GM23248 (cell line): ENCODE measurements around the gene PYGO2. TPM values are rescaled to one million over a fixed set of nuclear protein-coding genes. Genes with fewer than 3 reads are reported as not detected.

Experiments
- DNase-seq: peaks from one replicate; pipeline ENCODE4 v3.0.0-alpha.2; 2015
- H2AFZ ChIP-seq: fragments of 200-600 bp; sonication (generic); 2 replicates; pipeline ENCODE4 v1.6.1; 2016; ENCODE audit warnings: antibody characterized with exemption
- H3F3A ChIP-seq: fragments of 200-600 bp; sonication (generic); 2 replicates; pipeline ENCODE4 v1.6.1; 2016; ENCODE audit warnings: mild to moderate bottlenecking, antibody characterized with exemption, mixed run types; ENCODE audit not compliant: insufficient read depth
- H3K27ac ChIP-seq: fragments of 200-600 bp; sonication (generic); 2 replicates; pipeline ENCODE4 v1.5.1; 2016; ENCODE audit warnings: mild to moderate bottlenecking
- H3K27me3 ChIP-seq: fragments of 200-600 bp; sonication (generic); replicated peaks from 2 replicates; pipeline ENCODE4 v1.6.1; 2016; ENCODE audit warnings: mild to moderate bottlenecking; ENCODE audit not compliant: insufficient read depth
- H3K36me3 ChIP-seq: fragments of 200-600 bp; sonication (generic); 2 replicates; pipeline ENCODE4 v1.6.1; 2016; ENCODE audit warnings: low read depth, mild to moderate bottlenecking
- H3K4me1 ChIP-seq: fragments of 200-600 bp; sonication (generic); 2 replicates; pipeline ENCODE4 v1.6.1; 2016; ENCODE audit warnings: mild to moderate bottlenecking; ENCODE audit not compliant: insufficient read depth
- H3K4me2 ChIP-seq: fragments of 200-600 bp; sonication (generic); one replicate; pipeline ENCODE4 v1.6.1; 2016; ENCODE audit warnings: mild to moderate bottlenecking; ENCODE audit not compliant: unreplicated experiment
- H3K4me3 ChIP-seq: fragments of 200-600 bp; sonication (generic); 2 replicates; pipeline ENCODE4 v1.5.1; 2016; ENCODE audit warnings: mild to moderate bottlenecking
- H3K79me2 ChIP-seq: fragments of 200-600 bp; sonication (generic); 2 replicates; pipeline ENCODE4 v1.6.1; 2016; ENCODE audit warnings: mild to moderate bottlenecking; ENCODE audit not compliant: insufficient read depth
- H3K9ac ChIP-seq: fragments of 200-600 bp; sonication (generic); 2 replicates; pipeline ENCODE4 v1.6.1; 2016; ENCODE audit warnings: mild to moderate bottlenecking
- H3K9me2 ChIP-seq: fragments of 200-600 bp; sonication (generic); 2 replicates; pipeline ENCODE4 v1.6.1; 2016; ENCODE audit warnings: mixed run types, mild to moderate bottlenecking, moderate library complexity; ENCODE audit not compliant: insufficient read depth
- H3K9me3 ChIP-seq: fragments of 200-600 bp; sonication (generic); one replicate; pipeline ENCODE4 v1.6.1; 2017; ENCODE audit warnings: low read depth
- H4K20me1 ChIP-seq: fragments of 200-600 bp; sonication (generic); 2 replicates; pipeline ENCODE4 v1.6.0; 2016; ENCODE audit not compliant: insufficient read depth
- EZH2 ChIP-seq: fragments of 200-600 bp; sonication (generic); IDR thresholded peaks from 2 replicates; pipeline ENCODE4 v1.6.1; 2018; ENCODE audit warnings: antibody characterized with exemption, mild to moderate bottlenecking; ENCODE audit not compliant: insufficient read depth, poor library complexity, severe bottlenecking
- EZH2phosphoT487 ChIP-seq: fragments of 200-600 bp; sonication (generic); IDR thresholded peaks from 2 replicates; pipeline ENCODE4 v1.6.1; 2018; ENCODE audit warnings: antibody characterized with exemption, moderate library complexity, mild to moderate bottlenecking, low read depth; ENCODE audit not compliant: insufficient read depth
- WGBS, 2 experiments: methylation state at CpG; one replicate each; pipeline ENCODE4 v1.1.6; 2015 to 2017; ENCODE audit warnings: low lambda C conversion rate in 2 of 2, low coverage in 1 of 2; ENCODE audit errors: missing lambda C conversion rate in 2 of 2; 5-methylcytosine and 5-hydroxymethylcytosine counted together
- in situ Hi-C: fragments of 300-500 bp; cut with MboI; formaldehyde crosslinking; loops from 2 replicates; pipeline ENCODE4 v1.15.0; 2020
- polyA plus RNA-seq: library from polyadenylated mRNA; unstranded; fragments of >200 nt; fragmentation: Nextera tagmentation; extraction: Ambion mirVana; gene quantifications from 2 replicates; pipeline ENCODE4 v1.2.1, GENCODE V29; 2016
- total RNA-seq: library from RNA; depleted of rRNA; stranded (reverse); fragments of >200 nt; shearing (Covaris generic); gene quantifications from 2 replicates; pipeline ENCODE4 v1.2.3, GENCODE V29; 2014

PYGO2 gene
- total and polyA plus RNA-seq, 2 experiments from 2014 or later, result 14.7 to 14.9 TPM

GRCh38 chr1:154972517-154973343 is 11.1 kb upstream of the PYGO2 start:
- no peaks in the 10 kb centered on the region for H3K27me3 ChIP-seq
- H3K36me3 ChIP-seq, result peaks cover 5% of the 10 kb centered on the region; the same call in 1 of the 2 replicates
- no peaks in the 10 kb centered on the region for H4K20me1 ChIP-seq
- 0 out of 2 replicates have a peak overlapping the region, but pooled peaks have one; percentile 1 for H2AFZ ChIP-seq
- peaks cover 48% of the 10 kb centered on the region for H3F3A ChIP-seq
- DNase-seq, result peak; percentile 91
- WGBS, 2 experiments, result 6 to 8% methylated on average over 17 to 18 of the region's 18 CpGs
- peak overlapping the region; percentile 96 for H3K4me2 ChIP-seq
- H3K27ac ChIP-seq, result peak overlapping the region; percentile 99
- no peak for TF ChIP-seq EZH2
- TF ChIP-seq EZH2phosphoT487, result no peak
- no peaks in the 10 kb centered on the region for H3K9me2 ChIP-seq
- H3K4me1 ChIP-seq, result peaks cover 41% of the 10 kb centered on the region
- peak overlapping the region; percentile 98 for H3K9ac ChIP-seq
- H3K4me3 ChIP-seq, result peak overlapping the region; percentile 82
- no peaks in the 10 kb centered on the region for H3K9me3 ChIP-seq
- peaks cover 53% of the 10 kb centered on the region for H3K79me2 ChIP-seq
- in situ Hi-C loops, result no loop called here

GRCh38 chr1:154972213-154972516 is 10.6 kb upstream of the PYGO2 start:
- DNase-seq, result no peak
- in situ Hi-C loops, result no loop called here
- H3K79me2 ChIP-seq, result peaks cover 53% of the 10 kb centered on the region
- H2AFZ ChIP-seq, result no peak overlapping the region
- H3K4me1 ChIP-seq, result peaks cover 41% of the 10 kb centered on the region
- H3K4me3 ChIP-seq, result peak overlapping the region; percentile 82
- H3K9me2 ChIP-seq, result no peaks in the 10 kb centered on the region
- 57 to 65% methylated on average over 3 of the region's 3 CpGs for WGBS, 2 experiments
- peak overlapping the region; percentile 98 for H3K9ac ChIP-seq
- H3K4me2 ChIP-seq, result peak overlapping the region; percentile 96
- H3K27ac ChIP-seq, result peak overlapping the region; percentile 99
- peaks cover 52% of the 10 kb centered on the region for H3F3A ChIP-seq
- H3K9me3 ChIP-seq, result no peaks in the 10 kb centered on the region
- no peaks in the 10 kb centered on the region for H4K20me1 ChIP-seq
- H3K27me3 ChIP-seq, result no peaks in the 10 kb centered on the region
- H3K36me3 ChIP-seq, result peaks cover 5% of the 10 kb centered on the region; the same call in 1 of the 2 replicates
- TF ChIP-seq EZH2phosphoT487 (no peak), EZH2 (no peak)

GRCh38 chr1:154971341-154971998 is 9.9 kb upstream of the PYGO2 start:
- peaks cover 9% of the 10 kb centered on the region; the same call in 1 of the 2 replicates for H3K36me3 ChIP-seq
- H2AFZ ChIP-seq, result no peak overlapping the region
- TF ChIP-seq EZH2phosphoT487 (no peak), EZH2 (no peak)
- WGBS, 2 experiments, result 44 to 47% methylated on average over 10 of the region's 10 CpGs
- peak; percentile 73 for DNase-seq
- peak overlapping the region; percentile 96 for H3K4me2 ChIP-seq
- peak overlapping the region; percentile 82 for H3K4me3 ChIP-seq
- H4K20me1 ChIP-seq, result no peaks in the 10 kb centered on the region
- H3K27ac ChIP-seq, result peak overlapping the region; percentile 99
- in situ Hi-C loops, result no loop called here
- H3K9me2 ChIP-seq, result no peaks in the 10 kb centered on the region
- no peaks in the 10 kb centered on the region for H3K9me3 ChIP-seq
- peak overlapping the region; percentile 98 for H3K9ac ChIP-seq
- peaks cover 36% of the 10 kb centered on the region for H3K4me1 ChIP-seq
- peaks cover 53% of the 10 kb centered on the region for H3K79me2 ChIP-seq
- H3K27me3 ChIP-seq, result no peaks in the 10 kb centered on the region
- H3F3A ChIP-seq, result peaks cover 53% of the 10 kb centered on the region

- in situ Hi-C loops, result no loop called here
- Histone ChIP-seq H3K4me3 (peak within 1 kb of the TSS; percentile 82), H3K9me3 (no peaks in the 10 kb centered on the region), H4K20me1 (no peaks in the 10 kb centered on the region), H3K4me1 (peaks cover 30% of the 10 kb centered on the region), H3K9ac (peak within 1 kb of the TSS; percentile 98), H3K36me3 (peaks cover 16% of the 10 kb centered on the region; the same call in 1 of the 2 replicates), H3F3A (peaks cover 53% of the 10 kb centered on the region), H3K4me2 (peak within 1 kb of the TSS; percentile 96), H3K27ac (peak within 1 kb of the TSS; percentile 99), H3K9me2 (no peaks in the 10 kb centered on the region), H3K27me3 (no peaks in the 10 kb centered on the region), H2AFZ (0 out of 2 replicates have a peak within 1 kb of the TSS, but pooled peaks have one; percentile 39), H3K79me2 (peaks cover 53% of the 10 kb centered on the region)
- DNase-seq, result peak; percentile 96
- TF ChIP-seq EZH2phosphoT487, result no peak
- TF ChIP-seq EZH2, result no peak
- WGBS, 2 experiments, result 0 to 2% methylated on average over 7 to 15 of the region's 15 CpGs
These were observed 9.2 kb upstream of the PYGO2 start, which contains the start of gene SHC1 for GRCh38 chr1:154970631-154971340. Gene SHC1, minus strand, starts transcription at chr1:154970747. Its CDS starts 221 bp downstream, at chr1:154970526.
